HepG2 (cell line): ENCODE data around the gene HYAL1. TPM values are rescaled to one million over a fixed set of nuclear protein-coding genes. Genes with fewer than 3 reads are reported as not detected.

ENCODE experiments used
- ATAC-seq: fragments of 200-7000 bp; cut with Tn5 transposase; 3 replicates; pipeline ENCODE4 v1.9.1; 2020; ENCODE audit warnings: mild to moderate bottlenecking, moderate library complexity
- BruUV-seq: library from RNA; stranded (reverse); fragments of 400-500 nt; replicated peaks from 2 replicates; lab custom pipeline; 2021; lab: Mats Ljungman, UMichigan
- CTCF ChIA-PET: fragments of 300-600 bp; formaldehyde crosslinking; extraction: SDS; loops from one replicate; lab custom pipeline; 2021; ENCODE audit warnings: low total read pairs, inconsistent platforms, low intra/inter-chr PET ratio; lab: Yijun Ruan, JAX
- POLR2A ChIA-PET: fragments of 350-600 bp; sonication (Branson Sonifier 250); formaldehyde crosslinking; loops from one replicate; lab custom pipeline; 2020; ENCODE audit warnings: antibody characterized with exemption, inconsistent platforms; lab: Yijun Ruan, JAX
- DNase-seq: peaks from one replicate; pipeline ENCODE4 v3.0.0-alpha.2; 2015; ENCODE audit warnings: low spot score
- FAIRE-seq: peaks from 3 replicates; lab custom pipeline; 2011; peaks lifted over from hg19 to GRCh38; lab: Jason Lieb, UNC
- H2AFZ ChIP-seq: one replicate; pipeline ENCODE4 v1.6.1; 2011; ENCODE audit warnings: low read length, inconsistent platforms
- H3K27ac ChIP-seq: fragments of 300-600 bp; 3 replicates; pipeline ENCODE4 v1.8.0; 2011; ENCODE audit warnings: mixed run types, mild to moderate bottlenecking, mixed read lengths, low read length, inconsistent platforms; ENCODE audit not compliant: insufficient read depth; ENCODE audit errors: extremely low read length
- H3K27me3 ChIP-seq, 2 experiments: fragments of 200-600 bp in 1 of 2; 2 replicates in 1 of 2; 3 replicates in 1 of 2; pipeline versions ENCODE4 v1.6.0 to v1.8.0; 2011; ENCODE audit warnings: low read length in 2 of 2, mild to moderate bottlenecking in 2 of 2, moderate library complexity in 2 of 2, inconsistent platforms in 1 of 2; ENCODE audit not compliant: insufficient read depth in 2 of 2, control insufficient read depth in 1 of 2
- H3K36me3 ChIP-seq, 2 experiments: fragments of 200-600 bp in 1 of 2; replicated peaks in 1 of 2; 2 replicates in 1 of 2; 3 replicates in 1 of 2; pipeline versions ENCODE4 v1.5.1 to v1.8.0; 2011; ENCODE audit warnings: low read length in 2 of 2, inconsistent platforms in 1 of 2; ENCODE audit not compliant: insufficient read depth in 2 of 2, control insufficient read depth in 1 of 2
- H3K4me1 ChIP-seq: 2 replicates; pipeline ENCODE4 v1.5.1; 2012; ENCODE audit warnings: low read length, inconsistent platforms; ENCODE audit not compliant: insufficient read depth
- H3K4me2 ChIP-seq: 2 replicates; pipeline ENCODE4 v1.6.0; 2011; ENCODE audit warnings: low read depth, low read length, inconsistent platforms
- H3K4me3 ChIP-seq, 3 experiments: fragments of 200-600 bp in 1 of 3; sonication (generic), shearing (Covaris generic) in 1 of 3; replicated peaks in 1 of 3; 2 replicates each; pipeline ENCODE4 v1.5.1; 2011 to 2016; ENCODE audit warnings: low read length in 3 of 3, inconsistent platforms in 2 of 3, low read depth in 2 of 3, mild to moderate bottlenecking in 2 of 3, control low read depth in 1 of 3, mixed read lengths in 1 of 3; ENCODE audit not compliant: insufficient read depth in 1 of 3
- H3K79me2 ChIP-seq: one replicate; pipeline ENCODE4 v1.6.1; 2011; ENCODE audit warnings: low read length, inconsistent platforms; ENCODE audit not compliant: insufficient read depth
- H3K9ac ChIP-seq: 2 replicates; pipeline ENCODE4 v1.6.0; 2011; ENCODE audit warnings: mild to moderate bottlenecking, low read depth, low read length, inconsistent platforms; ENCODE audit not compliant: insufficient read depth
- H3K9me3 ChIP-seq: 2 replicates; pipeline ENCODE4 v1.5.1; 2012; ENCODE audit warnings: mild to moderate bottlenecking, low read length
- H4K20me1 ChIP-seq: 2 replicates; pipeline ENCODE4 v1.6.0; 2011; ENCODE audit warnings: inconsistent platforms, mild to moderate bottlenecking, low read length, moderate library complexity; ENCODE audit not compliant: insufficient read depth
- NKX3-1 ChIP-seq: sonication (generic); formaldehyde crosslinking; IDR thresholded peaks from 2 replicates; pipeline ENCODE4 v1.5.0; 2020; ENCODE audit warnings: missing genetic modification reagents
- REL ChIP-seq: sonication (generic); formaldehyde crosslinking; conservative IDR thresholded peaks from 2 replicates; pipeline ENCODE4 v1.8.0; 2022; ENCODE audit warnings: mild to moderate bottlenecking, missing genetic modification reagents, moderate library complexity
- SRSF1 ChIP-seq: fragments of 200-400 bp; formaldehyde crosslinking; optimal IDR thresholded peaks from 2 replicates; pipeline ENCODE3; 2017; ENCODE audit warnings: mild to moderate bottlenecking, low read depth, low read length, moderate library complexity
- ZNF552 ChIP-seq: sonication (generic); formaldehyde crosslinking; IDR thresholded peaks from 2 replicates; pipeline ENCODE4 v1.9.0; 2022; ENCODE audit warnings: missing genetic modification reagents, mild to moderate bottlenecking, borderline replicate concordance
- ZNF878 ChIP-seq: sonication (generic); formaldehyde crosslinking; IDR thresholded peaks from 2 replicates; pipeline ENCODE4 v1.8.1; 2023; ENCODE audit warnings: mild to moderate bottlenecking, missing genetic modification reagents, moderate library complexity
- WGBS: methylation state at CpG from one replicate; pipeline ENCODE4 v1.1.6; 2017; ENCODE audit warnings: low lambda C conversion rate; 5-methylcytosine and 5-hydroxymethylcytosine counted together
- in situ Hi-C: cut with HindIII; loops from 2 replicates; pipeline ENCODE4 v1.10.0; 2017; ENCODE audit warnings: low pct_unique_long_range_greater_than_20kb; ENCODE audit not compliant: extremely low pct_ligation_motif_present
- intact Hi-C: fragments of 100-400 bp; cut with micrococcal nuclease; formaldehyde crosslinking; loops from one replicate; pipeline ENCODE4 v1.10.0; 2022; ENCODE audit not compliant: unreplicated experiment
- polyA plus RNA-seq, 8 experiments: library from polyadenylated mRNA; depleted of rRNA in 3 of 8; stranded (reverse) in 7 of 8; unstranded in 1 of 8; fragments of >200 nt; fragmentation: Illumina TruSeq in 4 of 8; extraction: Trizol in 4 of 8; gene quantifications; 2 replicates each; pipeline versions ENCODE4 v1.2.1 to v1.2.3, GENCODE V29; 2011 to 2016; ENCODE audit warnings: low read depth in 4 of 8, missing spikeins in 1 of 8, mixed read lengths in 1 of 8; ENCODE audit not compliant: insufficient read depth in 1 of 8
- total RNA-seq, 5 experiments: library from RNA; depleted of rRNA; stranded (reverse); fragments of >200 nt; fragmentation: Illumina TruSeq; extraction: Trizol; gene quantifications; 2 replicates each; pipeline ENCODE4 v1.2.3, GENCODE V29; 2016; ENCODE audit warnings: low read depth in 1 of 5
- TF ChIP-seq, protein P1 (sequence below): sonication (generic); formaldehyde crosslinking; IDR thresholded peaks from 2 replicates; pipeline ENCODE4 v1.5.0; 2020; ENCODE audit warnings: mild to moderate bottlenecking, missing genetic modification reagents, borderline replicate concordance
- TF ChIP-seq, protein P2 (sequence below): sonication (generic); formaldehyde crosslinking; IDR thresholded peaks from 2 replicates; pipeline ENCODE4 v1.4.0; 2020; ENCODE audit warnings: missing genetic modification reagents
- TF ChIP-seq, protein P3 (sequence below): sonication (generic); formaldehyde crosslinking; conservative IDR thresholded peaks from 2 replicates; pipeline ENCODE4 v1.4.0; 2020; ENCODE audit warnings: missing genetic modification reagents

HYAL1 gene
- total and polyA plus RNA-seq, 2 of the 13 experiments (the other 11 are each of a cell fraction or from before 2014, with no cell fraction given), result 76.5 to 193 TPM

- DNase-seq (no peak), FAIRE-seq (no peak), ATAC-seq (peak; percentile 0; the same call in 2 of the 3 replicates)
- peaks cover 13 to 26% of the 10 kb centered on the region in 2 experiments for H3K36me3 ChIP-seq
- H3K9me3 ChIP-seq, result no peaks in the 10 kb centered on the region
- H3K4me3 ChIP-seq, result peak overlapping the region; percentile 18 to 76 (median 24)
- no peaks in the 10 kb centered on the region for H3K27me3 ChIP-seq
- H3K79me2 ChIP-seq, result peaks cover 12% of the 10 kb centered on the region
- peaks cover 53% of the 10 kb centered on the region for H3K4me1 ChIP-seq
- H3K4me2 ChIP-seq, result peak overlapping the region; percentile 88
- no peaks in the 10 kb centered on the region for H4K20me1 ChIP-seq
- peak overlapping the region; percentile 99 for H3K27ac ChIP-seq
- intact Hi-C loops, result loop anchor here (1.0 to 5.0 kb wide), 2 partner anchors 14 to 43 kb away; partner anchors contain the start of gene HYAL1
- WGBS, result 57% methylated on average over 14 of the region's 18 CpGs
- H2AFZ ChIP-seq, result no peak overlapping the region
- CTCF ChIA-PET, result interaction anchor here (1.3 to 3.0 kb wide), 2 partner anchors 13 to 67 kb away, joined by 4 to 81 read pairs; no protein-coding TSS in a partner anchor
- TSS peak; percentile 36 for BruUV-seq
- H3K9ac ChIP-seq, result peak overlapping the region; percentile 94
- in situ Hi-C loops, result loop anchor here (5.0 kb wide), 1 partner anchor 63 kb away; the partner anchor contains the start of gene HYAL2
- POLR2A ChIA-PET, result interaction anchor here (0.6 to 8.0 kb wide), 26 partner anchors 8 to 78 kb away, joined by 3 to 155 read pairs (median 8); partner anchors contain the start of genes GNAI2, HYAL1, HYAL2 and HYAL3
- TF ChIP-seq, protein P1, sequence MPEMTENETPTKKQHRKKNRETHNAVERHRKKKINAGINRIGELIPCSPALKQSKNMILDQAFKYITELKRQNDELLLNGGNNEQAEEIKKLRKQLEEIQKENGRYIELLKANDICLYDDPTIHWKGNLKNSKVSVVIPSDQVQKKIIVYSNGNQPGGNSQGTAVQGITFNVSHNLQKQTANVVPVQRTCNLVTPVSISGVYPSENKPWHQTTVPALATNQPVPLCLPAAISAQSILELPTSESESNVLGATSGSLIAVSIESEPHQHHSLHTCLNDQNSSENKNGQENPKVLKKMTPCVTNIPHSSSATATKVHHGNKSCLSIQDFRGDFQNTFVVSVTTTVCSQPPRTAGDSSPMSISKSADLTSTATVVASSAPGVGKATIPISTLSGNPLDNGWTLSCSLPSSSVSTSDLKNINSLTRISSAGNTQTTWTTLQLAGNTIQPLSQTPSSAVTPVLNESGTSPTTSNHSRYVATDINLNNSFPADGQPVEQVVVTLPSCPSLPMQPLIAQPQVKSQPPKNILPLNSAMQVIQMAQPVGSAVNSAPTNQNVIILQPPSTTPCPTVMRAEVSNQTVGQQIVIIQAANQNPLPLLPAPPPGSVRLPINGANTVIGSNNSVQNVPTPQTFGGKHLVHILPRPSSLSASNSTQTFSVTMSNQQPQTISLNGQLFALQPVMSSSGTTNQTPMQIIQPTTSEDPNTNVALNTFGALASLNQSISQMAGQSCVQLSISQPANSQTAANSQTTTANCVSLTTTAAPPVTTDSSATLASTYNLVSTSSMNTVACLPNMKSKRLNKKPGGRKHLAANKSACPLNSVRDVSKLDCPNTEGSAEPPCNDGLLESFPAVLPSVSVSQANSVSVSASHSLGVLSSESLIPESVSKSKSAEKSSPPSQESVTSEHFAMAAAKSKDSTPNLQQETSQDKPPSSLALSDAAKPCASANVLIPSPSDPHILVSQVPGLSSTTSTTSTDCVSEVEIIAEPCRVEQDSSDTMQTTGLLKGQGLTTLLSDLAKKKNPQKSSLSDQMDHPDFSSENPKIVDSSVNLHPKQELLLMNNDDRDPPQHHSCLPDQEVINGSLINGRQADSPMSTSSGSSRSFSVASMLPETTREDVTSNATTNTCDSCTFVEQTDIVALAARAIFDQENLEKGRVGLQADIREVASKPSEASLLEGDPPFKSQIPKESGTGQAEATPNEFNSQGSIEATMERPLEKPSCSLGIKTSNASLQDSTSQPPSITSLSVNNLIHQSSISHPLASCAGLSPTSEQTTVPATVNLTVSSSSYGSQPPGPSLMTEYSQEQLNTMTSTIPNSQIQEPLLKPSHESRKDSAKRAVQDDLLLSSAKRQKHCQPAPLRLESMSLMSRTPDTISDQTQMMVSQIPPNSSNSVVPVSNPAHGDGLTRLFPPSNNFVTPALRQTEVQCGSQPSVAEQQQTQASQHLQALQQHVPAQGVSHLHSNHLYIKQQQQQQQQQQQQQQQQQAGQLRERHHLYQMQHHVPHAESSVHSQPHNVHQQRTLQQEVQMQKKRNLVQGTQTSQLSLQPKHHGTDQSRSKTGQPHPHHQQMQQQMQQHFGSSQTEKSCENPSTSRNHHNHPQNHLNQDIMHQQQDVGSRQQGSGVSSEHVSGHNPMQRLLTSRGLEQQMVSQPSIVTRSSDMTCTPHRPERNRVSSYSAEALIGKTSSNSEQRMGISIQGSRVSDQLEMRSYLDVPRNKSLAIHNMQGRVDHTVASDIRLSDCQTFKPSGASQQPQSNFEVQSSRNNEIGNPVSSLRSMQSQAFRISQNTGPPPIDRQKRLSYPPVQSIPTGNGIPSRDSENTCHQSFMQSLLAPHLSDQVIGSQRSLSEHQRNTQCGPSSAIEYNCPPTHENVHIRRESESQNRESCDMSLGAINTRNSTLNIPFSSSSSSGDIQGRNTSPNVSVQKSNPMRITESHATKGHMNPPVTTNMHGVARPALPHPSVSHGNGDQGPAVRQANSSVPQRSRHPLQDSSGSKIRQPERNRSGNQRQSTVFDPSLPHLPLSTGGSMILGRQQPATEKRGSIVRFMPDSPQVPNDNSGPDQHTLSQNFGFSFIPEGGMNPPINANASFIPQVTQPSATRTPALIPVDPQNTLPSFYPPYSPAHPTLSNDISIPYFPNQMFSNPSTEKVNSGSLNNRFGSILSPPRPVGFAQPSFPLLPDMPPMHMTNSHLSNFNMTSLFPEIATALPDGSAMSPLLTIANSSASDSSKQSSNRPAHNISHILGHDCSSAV (CRISPR knock-in tag), result 0 out of 2 replicates have a peak, but pooled peaks have one; percentile 0
- no peak for TF ChIP-seq NKX3-1 (CRISPR knock-in tag)
- TF ChIP-seq, protein P2, sequence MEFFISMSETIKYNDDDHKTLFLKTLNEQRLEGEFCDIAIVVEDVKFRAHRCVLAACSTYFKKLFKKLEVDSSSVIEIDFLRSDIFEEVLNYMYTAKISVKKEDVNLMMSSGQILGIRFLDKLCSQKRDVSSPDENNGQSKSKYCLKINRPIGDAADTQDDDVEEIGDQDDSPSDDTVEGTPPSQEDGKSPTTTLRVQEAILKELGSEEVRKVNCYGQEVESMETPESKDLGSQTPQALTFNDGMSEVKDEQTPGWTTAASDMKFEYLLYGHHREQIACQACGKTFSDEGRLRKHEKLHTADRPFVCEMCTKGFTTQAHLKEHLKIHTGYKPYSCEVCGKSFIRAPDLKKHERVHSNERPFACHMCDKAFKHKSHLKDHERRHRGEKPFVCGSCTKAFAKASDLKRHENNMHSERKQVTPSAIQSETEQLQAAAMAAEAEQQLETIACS, result 0 out of 2 replicates have a peak, but pooled peaks have one; percentile 1
- TF ChIP-seq, protein P3, sequence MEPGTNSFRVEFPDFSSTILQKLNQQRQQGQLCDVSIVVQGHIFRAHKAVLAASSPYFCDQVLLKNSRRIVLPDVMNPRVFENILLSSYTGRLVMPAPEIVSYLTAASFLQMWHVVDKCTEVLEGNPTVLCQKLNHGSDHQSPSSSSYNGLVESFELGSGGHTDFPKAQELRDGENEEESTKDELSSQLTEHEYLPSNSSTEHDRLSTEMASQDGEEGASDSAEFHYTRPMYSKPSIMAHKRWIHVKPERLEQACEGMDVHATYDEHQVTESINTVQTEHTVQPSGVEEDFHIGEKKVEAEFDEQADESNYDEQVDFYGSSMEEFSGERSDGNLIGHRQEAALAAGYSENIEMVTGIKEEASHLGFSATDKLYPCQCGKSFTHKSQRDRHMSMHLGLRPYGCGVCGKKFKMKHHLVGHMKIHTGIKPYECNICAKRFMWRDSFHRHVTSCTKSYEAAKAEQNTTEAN (CRISPR knock-in tag), result 0 out of 2 replicates have a peak, but pooled peaks have one; percentile 8
- TF ChIP-seq ZNF552 (CRISPR knock-in tag), result 0 out of 2 replicates have a peak, but pooled peaks have one; percentile 46
- no peak for TF ChIP-seq REL (CRISPR knock-in tag)
- peak; percentile 32 for TF ChIP-seq SRSF1
- 0 out of 2 replicates have a peak, but pooled peaks have one; percentile 32 for TF ChIP-seq ZNF878 (CRISPR knock-in tag)
These were observed 43.8 kb downstream of the HYAL1 start for GRCh38 chr3:50259432-50260026.
